Neuronal stem cell (in vitro differentiated cells): Measurements from ENCODE around the gene AP3B1.

Source experiments
- DNase-seq: peaks from one replicate; pipeline ENCODE4 v3.0.0-alpha.2; 2013; ENCODE audit warnings: low spot score
- H2AFZ ChIP-seq: one replicate; pipeline ENCODE4 v1.6.1; 2013; ENCODE audit warnings: mild to moderate bottlenecking, low read length, inconsistent platforms
- H2AK5ac ChIP-seq: 2 replicates; pipeline ENCODE4 v1.6.1; 2013; ENCODE audit warnings: low read depth, mild to moderate bottlenecking, inconsistent platforms, low read length, moderate library complexity, mixed read lengths
- H2BK120ac ChIP-seq: 2 replicates; pipeline ENCODE4 v1.6.1; 2013; ENCODE audit warnings: low read depth, mild to moderate bottlenecking, inconsistent platforms, low read length, moderate library complexity, mixed read lengths
- H2BK12ac ChIP-seq: one replicate; pipeline ENCODE4 v1.6.1; 2013; ENCODE audit warnings: low read length, inconsistent platforms
- H2BK15ac ChIP-seq: 2 replicates; pipeline ENCODE4 v1.6.1; 2013; ENCODE audit warnings: mild to moderate bottlenecking, low read length, inconsistent platforms, mixed read lengths
- H2BK5ac ChIP-seq: one replicate; pipeline ENCODE4 v1.6.1; 2013; ENCODE audit warnings: inconsistent platforms, mild to moderate bottlenecking, low read length, moderate library complexity
- H3K14ac ChIP-seq: one replicate; pipeline ENCODE4 v1.6.1; 2013; ENCODE audit warnings: low read length, inconsistent platforms
- H3K18ac ChIP-seq: 2 replicates; pipeline ENCODE4 v1.6.1; 2013; ENCODE audit warnings: low read length, inconsistent platforms
- H3K23ac ChIP-seq: 2 replicates; pipeline ENCODE4 v1.6.1; 2013; ENCODE audit warnings: low read depth, mild to moderate bottlenecking, mixed read lengths, low read length, inconsistent platforms; ENCODE audit not compliant: poor library complexity
- H3K27ac ChIP-seq: replicated peaks from 3 replicates; pipeline ENCODE4 v1.5.1; 2013; ENCODE audit warnings: low read length, inconsistent platforms
- H3K27me3 ChIP-seq, 3 experiments: 2 replicates each; pipeline ENCODE4 v1.6.1; 2013; ENCODE audit warnings: low read length in 3 of 3, mild to moderate bottlenecking in 2 of 3, inconsistent platforms in 1 of 3, low read depth in 1 of 3, mixed read lengths in 1 of 3, moderate library complexity in 1 of 3; ENCODE audit not compliant: control insufficient read depth in 3 of 3, insufficient read depth in 3 of 3
- H3K36me3 ChIP-seq, 2 donors: replicated peaks in 1 of 2; 2 replicates each; pipeline ENCODE4 v1.6.1; 2013; ENCODE audit warnings: low read length in 2 of 2; ENCODE audit not compliant: control insufficient read depth in 2 of 2, insufficient read depth in 2 of 2
- H3K4ac ChIP-seq: 2 replicates; pipeline ENCODE4 v1.6.1; 2013; ENCODE audit warnings: inconsistent platforms, mild to moderate bottlenecking, low read length, moderate library complexity
- H3K4me1 ChIP-seq, 2 donors: 1 replicate in 1 of 2; 2 replicates in 1 of 2; pipeline ENCODE4 v1.6.1; 2013; ENCODE audit warnings: low read length in 2 of 2, low read depth in 1 of 2; ENCODE audit not compliant: control insufficient read depth in 2 of 2, insufficient read depth in 1 of 2
- H3K4me2 ChIP-seq: one replicate; pipeline ENCODE4 v1.6.1; 2013; ENCODE audit warnings: mild to moderate bottlenecking, low read length, inconsistent platforms; ENCODE audit not compliant: insufficient read depth, poor library complexity, severe bottlenecking
- H3K4me3 ChIP-seq, 2 donors: 2 replicates each; pipeline ENCODE4 v1.5.1; 2013; ENCODE audit warnings: low read length in 2 of 2, mild to moderate bottlenecking in 2 of 2, inconsistent platforms in 1 of 2, moderate library complexity in 1 of 2
- H3K79me1 ChIP-seq: one replicate; pipeline ENCODE4 v1.6.1; 2013; ENCODE audit warnings: low read depth, mild to moderate bottlenecking, inconsistent platforms, low read length, moderate library complexity
- H3K9ac ChIP-seq: one replicate; pipeline ENCODE4 v1.6.1; 2013; ENCODE audit warnings: mild to moderate bottlenecking, low read depth, low read length, inconsistent platforms; ENCODE audit not compliant: poor library complexity
- H3K9me3 ChIP-seq, 2 donors: replicated peaks in 1 of 2; 2 replicates each; pipeline versions ENCODE3 to v1.6.1; 2013; ENCODE audit warnings: low read length in 2 of 2, mild to moderate bottlenecking in 2 of 2, inconsistent platforms in 1 of 2, low read depth in 1 of 2, mixed read lengths in 1 of 2, moderate library complexity in 1 of 2; ENCODE audit not compliant: control insufficient read depth in 2 of 2, insufficient read depth in 1 of 2
- H4K8ac ChIP-seq: one replicate; pipeline ENCODE4 v1.6.1; 2013; ENCODE audit warnings: low read depth, mild to moderate bottlenecking, inconsistent platforms, low read length, moderate library complexity
- H4K91ac ChIP-seq: one replicate; pipeline ENCODE4 v1.6.1; 2013; ENCODE audit warnings: low read length, low read depth, mild to moderate bottlenecking, inconsistent platforms; ENCODE audit not compliant: poor library complexity
- WGBS, 2 donors: extraction: QIAGEN DNeasy Blood & Tissue Kit; methylation state at CpG; one replicate each; pipeline ENCODE4 v1.1.7; 2013; ENCODE audit warnings: missing lambda C conversion rate in 2 of 2, mixed read lengths in 1 of 2; ENCODE audit not compliant: insufficient read length in 2 of 2, insufficient replicate concordance in 1 of 2; ENCODE audit errors: extremely low coverage in 2 of 2; 5-methylcytosine and 5-hydroxymethylcytosine counted together

AP3B1 gene

GRCh38 chr5:78336698-78337097, 42.2 kb upstream of the AP3B1 start:
- Histone ChIP-seq H2BK12ac (no peak overlapping the region), H3K79me1 (peaks cover 2% of the 10 kb centered on the region)
- no CpG with 5 or more reads among the region's 2 CpGs for WGBS, 2 donors

GRCh38 chr5:78335976-78336375, 41.5 kb upstream of the AP3B1 start:
- Histone ChIP-seq H3K27ac (no peak overlapping the region), H3K18ac (no peak overlapping the region), H2BK5ac (no peak overlapping the region), H2AFZ (no peak overlapping the region), H3K23ac (no peak overlapping the region), H3K27me3 (no peaks in the 10 kb centered on the region), H3K79me1 (peaks cover 2% of the 10 kb centered on the region), H3K9me3 (peaks cover 1 to 4% of the 10 kb centered on the region in 2 donors), H3K4me1 (no peaks in the 10 kb centered on the region), H3K36me3 (no peaks in the 10 kb centered on the region), H4K8ac (no peak overlapping the region), H4K91ac (no peak overlapping the region), H2BK120ac (no peak overlapping the region), H3K14ac (no peak overlapping the region), H3K4me2 (no peak overlapping the region), H3K9ac (no peak overlapping the region), H3K4ac (no peak overlapping the region), H2AK5ac (no peak overlapping the region), H2BK12ac (no peak overlapping the region), H3K4me3 (no peak overlapping the region), H2BK15ac (no peak overlapping the region)
- no peak for DNase-seq
- no CpG with 5 or more reads among the region's 2 CpGs for WGBS, 2 donors

More at GRCh38 chr5:78336698-78337097, 42.2 kb upstream of the AP3B1 start:
- Histone ChIP-seq H3K14ac (no peak overlapping the region), H3K9ac (no peak overlapping the region), H3K4me2 (no peak overlapping the region), H4K8ac (no peak overlapping the region), H2BK15ac (no peak overlapping the region), H3K18ac (no peak overlapping the region), H2BK5ac (no peak overlapping the region), H2AK5ac (no peak overlapping the region), H3K23ac (no peak overlapping the region), H3K4me3 (no peak overlapping the region), H3K36me3 (no peaks in the 10 kb centered on the region), H3K4ac (no peak overlapping the region), H3K27me3 (no peaks in the 10 kb centered on the region), H3K9me3 (peaks cover 1 to 4% of the 10 kb centered on the region in 2 donors), H3K27ac (no peak overlapping the region), H2AFZ (no peak overlapping the region), H3K4me1 (no peaks in the 10 kb centered on the region), H4K91ac (no peak overlapping the region), H2BK120ac (no peak overlapping the region)
- DNase-seq = no peak

GRCh38 chr5:78334811-78335210, 40.3 kb upstream of the AP3B1 start:
- Histone ChIP-seq H2AFZ (peak overlapping the region; percentile 77), H2AK5ac (no peak overlapping the region), H3K14ac (no peak overlapping the region), H3K4me3 (no peak overlapping the region), H3K27ac (no peak overlapping the region), H2BK120ac (no peak overlapping the region), H3K4me1 (no peaks in the 10 kb centered on the region), H3K79me1 (peaks cover 2% of the 10 kb centered on the region), H3K27me3 (no peaks in the 10 kb centered on the region), H3K9me3 (peaks cover 1 to 5% of the 10 kb centered on the region in 2 donors), H3K4me2 (no peak overlapping the region), H3K9ac (no peak overlapping the region), H3K36me3 (no peaks in the 10 kb centered on the region), H4K8ac (no peak overlapping the region), H3K23ac (no peak overlapping the region), H2BK12ac (no peak overlapping the region), H3K4ac (no peak overlapping the region), H2BK15ac (no peak overlapping the region), H2BK5ac (no peak overlapping the region), H3K18ac (no peak overlapping the region), H4K91ac (no peak overlapping the region)
- DNase-seq = no peak
- no CpG with 5 or more reads among the region's 3 CpGs for WGBS, 2 donors

GRCh38 chr5:78331523-78332080, 37.1 kb upstream of the AP3B1 start:
- H3K79me1 ChIP-seq = no peaks in the 10 kb centered on the region
- no peaks in the 10 kb centered on the region for H3K36me3 ChIP-seq
- no peak overlapping the region for H2AK5ac ChIP-seq
- no peak overlapping the region for H2BK12ac ChIP-seq
- peaks cover 0 to 5% of the 10 kb centered on the region in 2 donors for H3K9me3 ChIP-seq
- H4K8ac ChIP-seq = no peak overlapping the region
- H2AFZ ChIP-seq = no peak overlapping the region
- H3K4me3 ChIP-seq = no peak overlapping the region
- H2BK15ac ChIP-seq = no peak overlapping the region
- no peak overlapping the region for H3K9ac ChIP-seq
- H3K4me1 ChIP-seq = peaks cover 0 to 2% of the 10 kb centered on the region in 2 donors
- H2BK120ac ChIP-seq = no peak overlapping the region
- peak; percentile 42 for DNase-seq
- H3K4ac ChIP-seq = no peak overlapping the region
- no peak overlapping the region for H2BK5ac ChIP-seq
- H3K18ac ChIP-seq = no peak overlapping the region
- no peak overlapping the region for H3K14ac ChIP-seq
- no peak overlapping the region for H3K27ac ChIP-seq
- H3K4me2 ChIP-seq = no peak overlapping the region
- no peak overlapping the region for H3K23ac ChIP-seq
- H3K27me3 ChIP-seq = peaks cover 0 to 5% (median 0%) of the 10 kb centered on the region in 3 experiments
- no peak overlapping the region for H4K91ac ChIP-seq
